Endothelial cell of umbilical vein (primary cell): ENCODE measurements around the gene DNAH11.

Source experiments
- CTCF ChIP-seq, 2 donors: IDR thresholded peaks; 1 replicate in 1 of 2; 2 replicates in 1 of 2; pipeline ENCODE4 v1.5.1; 2011; ENCODE audit warnings: low read length in 2 of 2, mild to moderate bottlenecking in 2 of 2, moderate library complexity in 2 of 2, control low read depth in 1 of 2, inconsistent platforms in 1 of 2, low read depth in 1 of 2; ENCODE audit not compliant: insufficient read depth in 1 of 2; ENCODE audit errors: extremely low read depth in 1 of 2
- EZH2 ChIP-seq: IDR thresholded peaks from 2 replicates; pipeline ENCODE4 v1.6.1; 2012; ENCODE audit warnings: borderline replicate concordance, low read depth, mild to moderate bottlenecking, moderate library complexity, low read length, inconsistent platforms; ENCODE audit not compliant: severe bottlenecking
- JUN ChIP-seq: IDR thresholded peaks from 2 replicates; pipeline ENCODE4 v1.6.1; 2011; ENCODE audit warnings: borderline replicate concordance, low read depth; ENCODE audit not compliant: insufficient read length, insufficient read depth
- MAX ChIP-seq: IDR thresholded peaks from 2 replicates; pipeline ENCODE4 v1.6.1; 2011; ENCODE audit not compliant: insufficient read depth, insufficient read length
- MYC ChIP-seq: IDR thresholded peaks from one replicate; pipeline ENCODE4 v1.6.1; 2011; ENCODE audit warnings: mild to moderate bottlenecking, low read depth, low read length
- POLR2A ChIP-seq: IDR thresholded peaks from 2 replicates; pipeline ENCODE4 v1.6.1; 2012; ENCODE audit warnings: low read depth, mild to moderate bottlenecking, control low read depth, low read length
- POLR2AphosphoS5 ChIP-seq: IDR thresholded peaks from 2 replicates; pipeline ENCODE4 v1.6.1; 2012; ENCODE audit warnings: low read depth, mild to moderate bottlenecking, control low read depth, low read length, moderate library complexity; ENCODE audit not compliant: insufficient read depth

GRCh38 chr7:21620054-21620453, 77.2 kb downstream of the DNAH11 start:
- TF ChIP-seq CTCF (IDR thresholded peaks at IDR 0.05; ENCODE audit: extremely low read depth in 1 of 2, insufficient read depth in 1 of 2, low read depth in 1 of 2, low read length in 2 of 2) (no peak), JUN (no peak), MYC (no peak), MAX (no peak), POLR2A (no peak), POLR2AphosphoS5 (no peak), EZH2 (no peak)
